Keratinocyte (primary cell): Measurements from ENCODE around the gene TYW1B. TPM values are rescaled to one million over a fixed set of nuclear protein-coding genes. Genes with fewer than 3 reads are reported as not detected.
"Not testable (repeated sequence)": the region's sequence is repeated elsewhere in the genome, so short reads cannot be mapped to it uniquely, and the experiment has no call there.

Experiments used
- DNase-seq: peaks from one replicate; pipeline ENCODE4 v3.0.0-alpha.2; 2011; ENCODE audit warnings: low read depth, missing footprints, low spot score
- FAIRE-seq: peaks from 2 replicates; lab custom pipeline; 2011; peaks lifted over from hg19 to GRCh38; lab: Jason Lieb, UNC
- H2AFZ ChIP-seq: 2 replicates; pipeline ENCODE4 v1.6.0; 2012; ENCODE audit warnings: low read length, control low read depth, inconsistent platforms; ENCODE audit not compliant: control insufficient read depth
- H3K27ac ChIP-seq: 2 replicates; pipeline ENCODE4 v1.5.1; 2011; ENCODE audit warnings: low read length; ENCODE audit not compliant: control insufficient read depth, insufficient read depth
- H3K27me3 ChIP-seq: 3 replicates; pipeline ENCODE4 v1.6.0; 2011; ENCODE audit warnings: low read length; ENCODE audit not compliant: control insufficient read depth, insufficient read depth; ENCODE audit errors: extremely low read depth
- H3K36me3 ChIP-seq, 2 experiments: 2 replicates in 1 of 2; 3 replicates in 1 of 2; pipeline ENCODE4 v1.5.1; 2011; ENCODE audit warnings: low read length in 2 of 2, mild to moderate bottlenecking in 1 of 2; ENCODE audit not compliant: control insufficient read depth in 2 of 2, insufficient read depth in 2 of 2; ENCODE audit errors: extremely low read depth in 1 of 2
- H3K4me1 ChIP-seq: 3 replicates; pipeline ENCODE4 v1.5.1; 2011; ENCODE audit warnings: low read length; ENCODE audit not compliant: control insufficient read depth, insufficient read depth; ENCODE audit errors: extremely low read depth
- H3K4me2 ChIP-seq: 3 replicates; pipeline ENCODE4 v1.6.0; 2011; ENCODE audit warnings: low read depth, low read length; ENCODE audit not compliant: control insufficient read depth, insufficient read depth; ENCODE audit errors: extremely low read depth
- H3K4me3 ChIP-seq, 3 experiments: fragments of 200-600 bp in 1 of 3; sonication (generic) in 1 of 3; 2 replicates in 2 of 3; 3 replicates in 1 of 3; pipeline ENCODE4 v1.5.1; 2011 to 2016; ENCODE audit warnings: low read length in 3 of 3, mild to moderate bottlenecking in 3 of 3, control low read depth in 2 of 3, inconsistent platforms in 1 of 3, low read depth in 1 of 3, mixed read lengths in 1 of 3, mixed run types in 1 of 3, moderate library complexity in 1 of 3; ENCODE audit not compliant: control insufficient read depth in 2 of 3, insufficient read depth in 2 of 3; ENCODE audit errors: extremely low read depth in 1 of 3
- H3K79me2 ChIP-seq: 2 replicates; pipeline ENCODE4 v1.6.0; 2012; ENCODE audit warnings: low read length; ENCODE audit not compliant: control insufficient read depth, insufficient read depth
- H3K9ac ChIP-seq: 3 replicates; pipeline ENCODE4 v1.6.0; 2011; ENCODE audit warnings: low read length; ENCODE audit not compliant: control insufficient read depth, insufficient read depth; ENCODE audit errors: extremely low read depth
- H3K9me1 ChIP-seq: 3 replicates; pipeline ENCODE4 v1.6.0; 2011; ENCODE audit warnings: low read length; ENCODE audit not compliant: control insufficient read depth, insufficient read depth; ENCODE audit errors: extremely low read depth
- H3K9me3 ChIP-seq: 2 replicates; pipeline ENCODE4 v1.5.1; 2012; ENCODE audit warnings: low read depth, low read length; ENCODE audit not compliant: control insufficient read depth
- H4K20me1 ChIP-seq: 3 replicates; pipeline ENCODE4 v1.6.0; 2011; ENCODE audit warnings: low read length; ENCODE audit not compliant: control insufficient read depth, insufficient read depth; ENCODE audit errors: extremely low read depth
- dilution Hi-C: fragments of 300-500 bp; cut with MboI; formaldehyde crosslinking; loops from one replicate; pipeline ENCODE4 v1.7.0; 2020; ENCODE audit warnings: low sequenced_read_pairs; ENCODE audit not compliant: extremely low pct_ligation_motif_present
- polyA plus RNA-seq, 5 experiments: library from polyadenylated mRNA; depleted of rRNA in 3 of 5; stranded (reverse) in 3 of 5; stranded (forward) in 1 of 5; unstranded in 1 of 5; fragments of >200 nt; gene quantifications; 1 replicate in 1 of 5; 2 replicates in 3 of 5; 3 replicates in 1 of 5; pipeline versions ENCODE4 v1.2.1 to v1.2.3, GENCODE V29; 2011 to 2012; ENCODE audit warnings: missing spikeins in 2 of 5, low read depth in 1 of 5, low replicate concordance in 1 of 5

TYW1B gene
- polyA plus RNA-seq, 1 donor (not counting 4 experiments of a cell fraction or from before 2014, with no cell fraction given), result 2.5 TPM

- dilution Hi-C loops, FAIRE-seq, H2AFZ ChIP-seq, H3K36me3 ChIP-seq, H3K9me3 ChIP-seq, H4K20me1 ChIP-seq, H3K27me3 ChIP-seq, H3K4me1 ChIP-seq, H3K4me3 ChIP-seq, H3K4me2 ChIP-seq, H3K9ac ChIP-seq, H3K27ac ChIP-seq, H3K79me2 ChIP-seq, H3K9me1 ChIP-seq, DNase-seq: not testable (repeated sequence)
These were observed 84.2 kb downstream of the TYW1B start for GRCh38 chr7:72743801-72744200.

GRCh38 chr7:72739716-72740115 lies 88.3 kb downstream of the TYW1B start:
- H3K79me2 ChIP-seq, H4K20me1 ChIP-seq, H3K4me1 ChIP-seq, dilution Hi-C loops, H3K9me1 ChIP-seq, DNase-seq, H3K4me3 ChIP-seq, FAIRE-seq, H3K9me3 ChIP-seq, H3K4me2 ChIP-seq, H2AFZ ChIP-seq, H3K36me3 ChIP-seq, H3K27me3 ChIP-seq, H3K27ac ChIP-seq, H3K9ac ChIP-seq: not testable (repeated sequence)

- H3K4me3 ChIP-seq, H3K36me3 ChIP-seq, DNase-seq, H3K79me2 ChIP-seq, H3K4me2 ChIP-seq, H3K27ac ChIP-seq, H3K4me1 ChIP-seq, H2AFZ ChIP-seq, H4K20me1 ChIP-seq, dilution Hi-C loops, H3K27me3 ChIP-seq, H3K9me1 ChIP-seq, FAIRE-seq, H3K9ac ChIP-seq, H3K9me3 ChIP-seq: not testable (repeated sequence)
These were observed 92.1 kb downstream of the TYW1B start for GRCh38 chr7:72735855-72736254.

GRCh38 chr7:72730815-72731214 lies 97.2 kb downstream of the TYW1B start:
- H3K9me1 ChIP-seq, H3K9ac ChIP-seq, DNase-seq, H3K4me2 ChIP-seq, H3K4me1 ChIP-seq, H2AFZ ChIP-seq, H3K27me3 ChIP-seq, H3K27ac ChIP-seq, H3K36me3 ChIP-seq, dilution Hi-C loops, H4K20me1 ChIP-seq, H3K9me3 ChIP-seq, H3K4me3 ChIP-seq, H3K79me2 ChIP-seq: not testable (repeated sequence)
- FAIRE-seq, result peak; percentile 36

GRCh38 chr7:72730384-72730783 lies 97.6 kb downstream of the TYW1B start:
- FAIRE-seq, H3K27ac ChIP-seq: not testable (repeated sequence)

More at GRCh38 chr7:72730384-72730783, 97.6 kb downstream of the TYW1B start:
- H3K9me1 ChIP-seq, H3K79me2 ChIP-seq, DNase-seq, H3K9ac ChIP-seq, H3K27me3 ChIP-seq, H3K4me1 ChIP-seq, H3K36me3 ChIP-seq, H3K4me3 ChIP-seq, H3K9me3 ChIP-seq, H2AFZ ChIP-seq, H4K20me1 ChIP-seq, H3K4me2 ChIP-seq, dilution Hi-C loops: not testable (repeated sequence)
